Renal cortical epithelial cell (primary cell): ENCODE measurements around the gene ITGA4. TPM values are rescaled to one million over a fixed set of nuclear protein-coding genes. Genes with fewer than 3 reads are reported as not detected.
"Not testable (repeated sequence)": the region's sequence is repeated elsewhere in the genome, so short reads cannot be mapped to it uniquely, and the experiment has no call there.

Experiments used
- DNase-seq: peaks from one replicate; pipeline ENCODE4 v3.0.0-alpha.2; 2011; ENCODE audit warnings: low read depth
- total RNA-seq: library from RNA; depleted of rRNA; stranded (reverse); fragments of >200 nt; gene quantifications from 2 replicates; pipeline ENCODE4 v1.2.3, GENCODE V29; 2014

ITGA4 gene
- 7.7 and 7.8 TPM in 2 replicates for total RNA-seq

GRCh38 chr2:181457121-181457740, at the start of gene ITGA4:
Gene ITGA4, plus strand, starts transcription at chr2:181457386. Its CDS starts 269 bp downstream, at chr2:181457655.
- DNase-seq: peak; percentile 25

GRCh38 chr2:181408861-181409260, 48.3 kb upstream of the ITGA4 start:
- DNase-seq: no peak

- peak; percentile 62 for DNase-seq
Measured at GRCh38 chr2:181411105-181411849, 45.9 kb upstream of the ITGA4 start.

- DNase-seq: no peak
Measured at GRCh38 chr2:181419129-181419855, 37.9 kb upstream of the ITGA4 start.

GRCh38 chr2:181420259-181421130, 36.7 kb upstream of the ITGA4 start:
- no peak for DNase-seq

- no peak for DNase-seq
Measured at GRCh38 chr2:181421131-181421458, 36.1 kb upstream of the ITGA4 start.

GRCh38 chr2:181421464-181421863, 35.7 kb upstream of the ITGA4 start:
- DNase-seq: no peak

- DNase-seq: no peak
Measured at GRCh38 chr2:181426672-181427071, 30.5 kb upstream of the ITGA4 start.

GRCh38 chr2:181430406-181431118, 26.6 kb upstream of the ITGA4 start:
- DNase-seq: no peak

GRCh38 chr2:181431674-181432073, 25.5 kb upstream of the ITGA4 start:
- no peak for DNase-seq

GRCh38 chr2:181438261-181438660, 18.9 kb upstream of the ITGA4 start:
- peak; percentile 10 for DNase-seq

GRCh38 chr2:181440344-181440743, 16.8 kb upstream of the ITGA4 start:
- DNase-seq: no peak

GRCh38 chr2:181440919-181441318, 16.3 kb upstream of the ITGA4 start:
- no peak for DNase-seq

- DNase-seq: no peak
Measured at GRCh38 chr2:181441670-181442069, 15.5 kb upstream of the ITGA4 start.

GRCh38 chr2:181444654-181445053, 12.5 kb upstream of the ITGA4 start:
- DNase-seq: no peak

GRCh38 chr2:181446985-181447384, 10.2 kb upstream of the ITGA4 start:
- DNase-seq: no peak

- DNase-seq: not testable (repeated sequence)
Measured at GRCh38 chr2:181449278-181449677, 7.9 kb upstream of the ITGA4 start.

- DNase-seq: no peak
Measured at GRCh38 chr2:181454686-181455450, 2.3 kb upstream of the ITGA4 start.

- DNase-seq: no peak
Measured at GRCh38 chr2:181456660-181457120, 496 bp upstream of the ITGA4 start.

GRCh38 chr2:181457741-181458425, 697 bp downstream of the ITGA4 start:
- no peak for DNase-seq
